GM19455 (cell line): Measurements from ENCODE around the gene MEX3B.
"Not testable (repeated sequence)": the region's sequence is repeated elsewhere in the genome, so short reads cannot be mapped to it uniquely, and the experiment has no call there.

ENCODE experiments used
- ATAC-seq: cut with Tn5 transposase; IDR thresholded peaks from one replicate; pipeline ENCODE4 v1.9.1; 2021; ENCODE audit not compliant: unreplicated experiment

The MEX3B gene

DNA sequence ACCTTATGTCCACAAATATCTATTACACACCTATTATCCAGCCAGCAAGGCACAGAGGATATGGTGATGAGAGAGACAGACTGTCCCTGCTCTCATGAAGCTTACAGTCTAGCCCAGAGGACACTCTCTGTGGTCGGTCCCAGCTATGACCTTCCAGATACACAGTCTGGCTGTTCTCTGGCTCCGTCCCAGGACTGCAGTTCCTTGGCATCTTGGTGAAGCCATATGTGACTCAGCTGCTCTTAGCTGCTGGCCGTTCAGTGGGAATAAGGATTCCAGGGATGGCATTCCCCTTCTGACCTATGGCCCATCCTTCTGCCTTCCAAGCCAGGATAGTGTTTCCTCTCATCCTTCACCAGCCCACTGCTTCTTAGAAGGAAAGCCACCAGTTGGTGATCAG lies 30.8 kb downstream of the MEX3B start:
- no peak for ATAC-seq

DNA sequence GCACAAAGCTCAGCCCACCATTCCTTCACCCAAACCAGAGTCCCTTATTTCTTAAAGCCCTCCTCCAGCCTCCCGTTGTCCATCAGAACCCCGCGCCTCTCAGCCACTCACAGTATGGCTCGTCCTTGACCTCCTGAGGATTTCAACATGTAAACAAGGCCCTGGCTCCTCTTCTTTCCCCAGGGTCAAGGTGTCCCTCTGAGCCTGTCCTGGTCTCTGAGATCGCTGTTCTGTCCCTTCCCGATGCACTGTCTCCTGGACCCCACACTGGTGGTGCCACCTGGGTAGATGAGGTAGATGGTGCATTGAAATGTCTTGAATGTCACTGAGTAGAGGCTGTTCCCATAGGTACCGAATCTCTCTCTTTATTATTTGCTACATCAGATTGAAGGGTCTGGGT lies 32.9 kb downstream of the MEX3B start:
- ATAC-seq = no peak

DNA sequence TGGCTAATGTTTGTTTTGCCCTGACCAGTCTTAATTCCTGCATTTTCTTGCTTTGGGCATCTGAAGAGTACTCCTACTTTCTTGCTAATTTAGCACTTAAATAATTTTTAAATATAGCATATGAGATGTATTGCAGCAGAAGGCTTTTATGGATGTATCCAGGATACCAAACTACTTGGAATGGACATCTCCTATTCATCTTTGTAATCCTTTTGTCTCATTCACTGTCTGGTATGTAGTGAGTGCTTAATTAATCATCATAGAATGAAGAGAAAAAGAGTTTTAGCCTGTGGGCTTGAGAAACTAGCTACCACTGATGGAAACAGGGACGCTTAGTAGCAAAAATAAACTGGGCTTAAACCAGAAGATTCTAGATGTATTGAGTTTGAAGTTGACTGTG lies 40.6 kb downstream of the MEX3B start:
- no peak for ATAC-seq

DNA sequence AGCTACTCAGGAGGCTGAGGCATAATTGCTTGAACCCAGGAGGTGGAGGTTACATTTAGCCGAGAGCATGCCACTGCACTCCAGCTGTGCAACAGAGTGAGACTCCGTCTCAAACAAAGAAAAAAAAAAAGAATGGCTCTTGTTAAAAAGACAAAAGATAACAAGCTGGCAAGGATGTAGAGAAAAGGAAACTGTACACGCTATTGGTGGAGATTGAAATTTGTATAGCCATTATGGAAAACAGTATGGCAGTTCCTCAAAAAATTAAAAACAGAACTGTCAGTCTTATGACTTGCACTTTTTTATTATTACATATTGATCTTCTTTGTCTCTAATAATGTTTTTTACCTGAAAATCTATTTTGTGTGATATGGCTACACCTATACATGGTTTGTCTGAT lies 41.9 kb downstream of the MEX3B start:
- no peak for ATAC-seq

DNA sequence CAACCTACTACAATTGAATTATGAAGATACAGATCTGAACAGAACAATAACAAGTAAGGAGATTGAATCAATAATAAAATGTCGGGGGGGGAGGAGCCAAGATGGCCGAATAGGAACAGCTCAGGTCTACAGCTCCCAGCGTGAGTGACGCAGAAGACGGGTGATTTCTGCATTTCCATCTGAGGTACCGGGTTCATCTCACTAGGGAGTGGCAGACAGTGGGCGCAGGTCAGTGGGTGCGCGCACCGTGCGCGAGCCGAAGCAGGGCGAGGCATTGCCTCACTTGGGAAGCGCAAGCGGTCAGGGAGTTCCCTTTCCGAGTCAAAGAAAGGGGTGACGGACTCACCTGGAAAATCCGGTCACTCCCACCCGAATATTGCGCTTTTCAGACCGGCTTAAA lies 50.7 kb downstream of the MEX3B start:
- ATAC-seq = not testable (repeated sequence)

DNA sequence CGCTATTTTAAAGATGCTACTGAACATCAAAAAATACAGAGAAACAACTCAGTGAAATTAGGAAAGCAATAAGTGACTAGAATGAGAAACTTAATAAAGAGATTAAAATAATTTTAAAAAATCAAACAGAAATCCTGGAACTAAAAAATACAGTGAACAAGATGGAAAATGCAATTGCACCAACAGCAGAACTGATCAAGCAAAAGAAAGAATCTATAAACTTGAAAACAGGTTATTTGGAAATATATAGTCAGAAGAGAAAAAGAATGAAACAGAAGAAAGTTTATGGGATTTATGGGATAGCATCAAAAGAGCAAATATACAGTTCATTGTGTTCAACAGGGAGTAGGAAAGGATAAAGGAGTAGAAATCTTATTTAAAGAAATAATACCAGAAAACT lies 53.3 kb downstream of the MEX3B start:
- ATAC-seq = no peak
